VCaP (cell line): ENCODE measurements around the gene MACROD1.
A peak's percentile ranks its signal among the peaks of the same experiment; 100 is the strongest.

Experiments used
- H3K27ac ChIP-seq: fragments of 450-650 bp; 2 replicates; pipeline ENCODE4 v1.5.1; 2017
- TF ChIP-seq, protein P1 (sequence below): fragments of 450-650 bp; conservative IDR thresholded peaks from 2 replicates; pipeline ENCODE4 v1.5.1; 2017; ENCODE audit warnings: mild to moderate bottlenecking, moderate library complexity

Gene MACROD1

DNA sequence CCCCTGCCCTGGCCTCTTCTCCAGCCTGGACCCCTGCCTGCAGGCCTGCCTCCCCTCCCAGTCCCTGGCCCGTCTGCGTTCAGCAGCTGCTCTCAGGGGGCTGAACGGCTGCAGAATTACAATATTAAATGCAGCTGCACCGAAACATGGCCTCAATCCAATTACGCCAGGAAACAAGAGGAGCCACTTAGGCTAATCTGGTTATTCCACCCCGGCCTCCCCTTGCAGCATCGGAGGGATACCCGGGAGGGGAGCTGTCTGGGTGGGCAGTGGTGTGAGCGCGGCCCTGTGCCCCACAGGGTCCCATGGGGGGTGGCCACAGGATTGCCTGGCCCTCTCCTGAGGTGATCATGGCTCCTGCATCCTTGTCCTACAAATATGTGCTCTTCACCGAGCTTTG lies 87.6 kb downstream of the MACROD1 start:
- H3K27ac ChIP-seq, result peak overlapping the region; percentile 22; the same call in 1 of the 2 replicates

DNA sequence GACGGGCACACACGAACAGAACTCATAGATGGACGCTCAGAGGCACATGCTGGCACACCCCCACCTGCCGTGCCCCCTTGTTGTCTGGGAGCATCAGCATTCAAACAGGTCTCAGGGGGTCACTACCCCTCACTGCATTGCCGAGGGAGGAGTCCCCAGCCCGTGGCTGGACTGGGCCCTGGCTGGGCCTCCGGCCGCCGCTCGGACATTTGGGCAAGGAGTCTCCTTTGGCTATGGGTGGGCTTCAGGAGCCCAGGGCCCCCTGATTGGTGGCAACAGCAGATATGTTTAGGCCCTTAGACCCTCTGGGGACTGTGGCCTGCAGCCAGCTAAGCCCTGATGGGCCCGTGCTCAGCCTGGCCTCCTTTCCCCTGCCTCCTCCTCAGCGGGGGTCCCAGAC lies 88.3 kb downstream of the MACROD1 start:
- TF ChIP-seq, protein P1, sequence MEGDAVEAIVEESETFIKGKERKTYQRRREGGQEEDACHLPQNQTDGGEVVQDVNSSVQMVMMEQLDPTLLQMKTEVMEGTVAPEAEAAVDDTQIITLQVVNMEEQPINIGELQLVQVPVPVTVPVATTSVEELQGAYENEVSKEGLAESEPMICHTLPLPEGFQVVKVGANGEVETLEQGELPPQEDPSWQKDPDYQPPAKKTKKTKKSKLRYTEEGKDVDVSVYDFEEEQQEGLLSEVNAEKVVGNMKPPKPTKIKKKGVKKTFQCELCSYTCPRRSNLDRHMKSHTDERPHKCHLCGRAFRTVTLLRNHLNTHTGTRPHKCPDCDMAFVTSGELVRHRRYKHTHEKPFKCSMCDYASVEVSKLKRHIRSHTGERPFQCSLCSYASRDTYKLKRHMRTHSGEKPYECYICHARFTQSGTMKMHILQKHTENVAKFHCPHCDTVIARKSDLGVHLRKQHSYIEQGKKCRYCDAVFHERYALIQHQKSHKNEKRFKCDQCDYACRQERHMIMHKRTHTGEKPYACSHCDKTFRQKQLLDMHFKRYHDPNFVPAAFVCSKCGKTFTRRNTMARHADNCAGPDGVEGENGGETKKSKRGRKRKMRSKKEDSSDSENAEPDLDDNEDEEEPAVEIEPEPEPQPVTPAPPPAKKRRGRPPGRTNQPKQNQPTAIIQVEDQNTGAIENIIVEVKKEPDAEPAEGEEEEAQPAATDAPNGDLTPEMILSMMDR, result no peak
- peak overlapping the region; percentile 22; the same call in 1 of the 2 replicates for H3K27ac ChIP-seq

More for the DNA sequence above, 87.6 kb downstream of the MACROD1 start:
- TF ChIP-seq, protein P1, result no peak

DNA sequence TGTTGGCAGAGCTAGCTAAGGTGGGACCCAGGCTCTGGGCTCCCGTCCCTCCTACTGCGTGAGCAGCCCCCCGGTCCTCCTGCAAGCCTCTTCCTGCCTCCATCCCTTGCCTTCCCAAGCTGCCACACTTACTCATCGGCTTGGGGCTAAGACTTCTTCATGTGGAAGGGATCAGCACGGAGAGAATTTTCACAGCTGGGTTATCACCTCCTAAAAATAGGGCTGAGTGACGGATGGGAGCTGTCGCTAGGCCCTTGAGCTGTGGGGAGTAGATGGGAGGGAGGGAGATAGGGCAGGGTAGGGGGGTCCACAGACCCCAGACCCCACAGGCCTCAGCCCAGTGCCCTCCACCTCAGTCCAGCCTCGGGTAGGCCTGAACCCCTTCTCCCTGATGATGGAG lies 89.2 kb downstream of the MACROD1 start:
- TF ChIP-seq, protein P1, result no peak
- H3K27ac ChIP-seq, result no peak overlapping the region; the same call in 1 of the 2 replicates

DNA sequence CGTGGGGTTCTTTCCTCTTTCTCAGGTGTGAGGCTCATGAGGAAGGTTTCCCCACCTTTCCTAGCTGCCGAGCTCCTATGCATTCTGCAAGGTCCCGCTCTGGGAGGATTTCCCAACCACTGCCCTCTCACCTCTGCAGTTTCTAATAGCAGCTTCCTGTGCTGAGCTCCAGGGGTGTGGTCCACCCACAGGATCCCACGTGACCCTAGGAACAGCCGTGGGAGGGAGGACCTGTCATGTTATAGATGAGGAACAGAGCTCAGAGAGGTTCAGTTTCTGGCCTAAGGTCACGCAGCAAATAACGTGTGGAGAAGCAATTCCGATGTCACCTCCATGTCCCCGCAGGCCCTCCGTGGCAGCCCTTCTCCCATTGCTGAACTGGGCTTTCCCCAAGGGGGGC lies 91.7 kb downstream of the MACROD1 start:
- TF ChIP-seq, protein P1, result no peak
- H3K27ac ChIP-seq, result no peak overlapping the region

DNA sequence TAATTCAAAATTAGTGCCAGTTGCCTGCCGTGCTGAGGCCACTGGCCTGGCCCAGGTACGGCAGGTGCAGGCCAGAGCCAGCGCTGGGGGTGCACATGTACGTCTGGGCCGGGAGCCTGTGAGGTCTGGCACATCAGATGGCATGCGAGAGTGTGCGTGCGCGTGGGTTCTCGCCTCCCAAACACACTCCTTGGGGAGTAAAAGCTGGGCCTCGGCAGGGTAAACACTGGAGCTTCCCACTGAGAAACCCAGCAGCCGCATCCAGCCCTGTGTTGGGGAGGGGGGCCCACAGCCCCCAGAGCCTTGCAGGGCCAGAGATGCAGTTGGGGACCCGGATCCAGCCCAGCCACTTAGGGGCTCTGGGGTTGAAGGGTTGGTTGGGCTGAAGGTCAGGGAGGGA lies 92.4 kb downstream of the MACROD1 start:
- H3K27ac ChIP-seq, result no peak overlapping the region
- TF ChIP-seq, protein P1, result no peak

DNA sequence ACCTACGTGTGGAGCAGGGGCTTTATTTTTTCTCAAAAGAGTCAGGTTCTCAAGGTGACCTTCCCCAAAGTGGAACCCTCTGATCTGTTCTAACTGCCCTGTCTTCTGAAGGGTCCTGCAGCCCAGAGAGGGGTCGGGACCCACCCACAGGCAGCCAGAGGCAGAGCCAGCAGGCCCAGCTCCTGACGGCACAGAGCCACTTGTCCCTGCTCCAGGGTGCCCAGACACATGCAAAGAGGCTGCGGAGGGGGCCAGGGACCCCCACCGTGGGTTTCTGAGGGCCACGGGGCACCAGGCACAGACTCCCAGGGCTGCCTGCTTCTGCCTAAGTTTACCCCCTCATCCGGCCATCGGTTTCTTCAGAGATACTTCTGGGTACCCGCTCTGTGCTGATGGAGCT lies 93.0 kb downstream of the MACROD1 start:
- H3K27ac ChIP-seq, result no peak overlapping the region
- TF ChIP-seq, protein P1, result no peak

DNA sequence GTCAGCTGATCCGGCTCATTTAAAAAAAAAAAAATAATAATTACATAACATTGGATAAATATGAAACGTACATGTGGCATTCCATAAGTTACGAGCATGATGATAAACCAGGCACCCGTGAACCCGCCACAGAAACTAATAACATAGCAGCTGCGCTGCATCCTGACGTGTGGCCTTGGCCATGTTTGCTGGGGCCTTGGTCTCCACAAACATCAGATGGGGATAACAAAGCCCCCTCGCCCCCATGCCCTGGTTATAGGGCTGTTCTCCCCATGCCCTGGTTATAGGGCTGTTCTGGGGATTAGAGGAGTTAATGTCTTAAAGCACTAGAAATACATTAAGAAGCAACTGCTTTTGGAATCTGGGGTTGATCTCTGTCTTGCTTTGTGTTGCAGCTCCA lies 93.5 kb downstream of the MACROD1 start:
- TF ChIP-seq, protein P1, result no peak
- no peak overlapping the region for H3K27ac ChIP-seq
